GM19238 (cell line): Measurements from ENCODE around the gene USH2A.

ENCODE experiments used
- DNase-seq: peaks from one replicate; pipeline ENCODE4 v3.0.0; 2011; ENCODE audit warnings: low spot score; ENCODE audit not compliant: insufficient read length

Gene USH2A

DNA sequence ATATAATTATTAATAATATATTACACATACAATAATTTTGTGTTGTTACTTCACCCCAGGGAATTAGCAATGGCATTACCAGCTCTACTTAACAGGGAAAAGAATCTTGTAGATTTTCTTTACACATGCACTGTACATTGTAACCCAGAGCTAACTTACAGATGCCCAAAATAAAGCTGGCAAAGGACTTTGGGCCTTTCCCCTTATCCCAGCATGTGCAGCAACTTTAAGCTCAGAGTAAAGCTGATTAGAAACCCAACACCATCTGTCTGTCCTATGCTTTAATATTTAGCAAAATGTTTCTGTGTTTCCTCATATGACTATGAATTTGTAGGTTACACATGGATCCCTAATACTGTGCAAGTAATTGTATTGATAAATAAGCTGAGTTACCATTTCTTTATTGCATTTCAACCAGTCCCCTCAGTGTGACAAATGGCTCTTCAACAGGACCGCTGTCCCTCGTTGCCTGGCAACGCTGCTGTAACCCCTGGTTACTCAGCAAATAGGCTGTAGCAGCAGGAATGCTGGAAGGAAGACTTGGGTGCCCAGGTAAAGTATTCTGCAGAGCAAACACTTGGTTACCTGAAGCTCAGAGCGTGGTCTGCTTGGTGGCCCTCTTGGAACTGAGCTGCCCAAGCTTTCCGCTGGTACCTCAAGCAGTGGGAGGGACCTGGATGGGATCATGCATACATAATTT, at the start of gene USH2A:
USH2A (minus strand) TSS at position 628 of the 700 bp plus-strand sequence. CDS start 1,112 bp downstream, outside the sequence.
- DNase-seq: no peak

DNA sequence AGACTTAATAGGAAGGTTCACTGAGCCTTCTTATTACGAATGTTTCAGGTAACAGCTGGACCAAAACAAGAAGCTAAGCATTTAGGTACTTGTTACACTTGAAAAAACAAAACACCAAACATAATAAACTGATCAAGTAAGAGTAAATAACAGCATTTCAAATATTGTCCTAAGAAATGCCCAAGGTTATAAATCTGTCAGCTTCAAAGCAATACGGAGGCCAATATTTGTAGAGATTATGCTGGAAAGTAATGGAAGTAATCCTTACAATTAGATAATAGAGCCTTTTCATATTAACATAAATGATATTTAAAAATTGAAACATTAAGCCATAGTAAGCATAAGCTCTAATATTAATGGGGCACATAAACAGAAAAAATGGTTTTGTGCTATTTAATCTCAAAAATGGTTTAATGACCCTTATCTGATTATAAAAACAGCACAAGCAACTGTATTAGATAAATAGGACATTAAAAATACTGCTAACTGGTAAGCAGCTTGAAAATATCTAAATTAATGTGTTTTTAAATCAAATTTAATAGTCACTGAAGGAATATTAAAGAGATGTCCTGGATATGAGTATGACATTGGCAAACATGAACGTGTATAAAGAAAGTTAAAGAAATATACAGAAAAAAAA, 43.0 kb upstream of the USH2A start:
- no peak for DNase-seq

GRCh38 chr1:216464489-216464888, 41.2 kb upstream of the USH2A start:
- DNase-seq: no peak

DNA sequence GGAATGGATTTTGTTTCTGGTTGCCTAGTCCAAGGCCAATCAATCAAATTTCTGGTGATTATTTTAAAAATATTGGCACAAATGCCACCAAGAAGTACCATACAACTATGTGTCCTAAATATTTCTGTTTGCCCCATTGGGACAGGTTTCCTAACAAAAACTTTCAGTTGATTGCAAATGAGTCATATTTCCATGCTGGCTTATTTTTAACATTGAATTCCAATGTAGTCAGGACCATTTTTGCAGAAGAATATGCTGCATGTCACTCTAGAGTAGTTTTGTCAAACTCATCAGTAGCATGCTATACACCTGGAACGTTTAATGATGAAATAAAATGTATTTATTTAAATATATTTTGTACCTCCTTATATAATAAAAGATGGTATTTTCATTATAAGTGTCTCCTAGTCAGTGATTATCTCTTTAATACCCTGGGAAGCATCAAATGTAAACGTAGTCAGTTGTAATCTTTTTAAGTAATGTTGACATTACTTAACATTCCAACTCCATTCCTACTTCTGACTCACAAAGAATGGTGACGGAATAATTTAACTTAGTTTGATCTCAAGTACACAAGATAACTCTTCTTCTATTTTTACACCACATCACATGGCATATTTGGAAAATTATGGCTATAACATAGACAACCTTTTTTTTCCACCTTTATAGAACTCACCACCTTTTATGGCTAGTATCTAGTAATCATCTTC, 39.0 kb upstream of the USH2A start:
- no peak for DNase-seq

DNA sequence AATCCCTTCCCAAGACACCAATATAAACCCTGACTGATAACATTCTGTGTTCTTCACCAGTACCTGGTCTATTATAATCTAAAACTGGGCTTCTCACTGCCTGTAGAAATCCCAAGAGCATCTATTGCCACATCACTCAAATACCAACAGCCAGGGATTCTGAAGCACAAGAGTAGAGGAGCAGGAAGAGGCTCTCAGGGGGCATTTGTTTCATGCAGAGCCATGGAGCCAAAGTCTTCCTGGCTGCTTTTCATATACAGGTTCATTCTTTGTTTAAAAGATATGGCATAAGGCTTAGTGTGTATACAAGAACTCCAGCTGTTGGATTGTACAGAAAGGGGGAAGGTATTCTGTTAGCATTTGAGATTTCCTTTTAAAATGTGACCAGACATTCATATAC, 38.2 kb upstream of the USH2A start:
- DNase-seq: no peak

GRCh38 chr1:216459651-216460207, 36.5 kb upstream of the USH2A start:
- DNase-seq: no peak

DNA sequence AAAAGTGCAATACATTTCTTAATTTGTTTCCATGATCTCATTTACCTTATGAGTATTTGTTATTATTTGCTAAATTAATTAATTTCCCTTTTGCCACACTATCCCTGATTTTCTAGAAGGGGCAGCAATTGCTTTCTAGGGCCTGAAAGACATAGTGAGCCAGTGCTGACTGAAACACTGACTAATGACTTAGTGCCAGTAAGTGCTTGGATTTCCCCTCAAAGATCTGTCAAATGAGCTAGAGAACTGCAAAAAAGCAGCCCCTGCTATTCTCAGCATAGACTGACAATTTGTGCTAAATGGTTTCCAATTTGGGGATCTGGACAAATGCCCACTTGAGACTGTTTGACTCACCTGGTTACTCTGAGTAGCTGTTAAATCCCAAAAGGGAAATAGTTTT, 35.6 kb upstream of the USH2A start:
- DNase-seq: no peak

DNA sequence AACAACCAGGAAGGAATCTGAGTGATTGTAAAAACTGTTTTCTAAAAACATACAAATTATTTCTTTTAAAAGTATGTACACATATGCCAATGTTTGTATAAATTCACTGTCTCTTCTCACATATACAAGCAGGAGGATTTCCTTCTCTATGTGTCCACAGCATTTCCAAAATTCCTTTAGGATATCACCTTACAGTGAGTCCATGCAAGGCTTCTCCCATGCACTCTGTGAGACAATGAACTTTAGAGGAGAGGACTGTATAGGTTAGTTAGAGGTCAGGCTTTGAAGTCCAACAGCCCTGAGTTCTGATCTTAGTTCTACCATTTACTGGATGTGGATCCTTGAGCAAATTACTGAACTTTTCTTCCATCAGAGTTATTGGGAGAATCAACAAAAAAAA, 34.1 kb upstream of the USH2A start:
- DNase-seq: no peak

DNA sequence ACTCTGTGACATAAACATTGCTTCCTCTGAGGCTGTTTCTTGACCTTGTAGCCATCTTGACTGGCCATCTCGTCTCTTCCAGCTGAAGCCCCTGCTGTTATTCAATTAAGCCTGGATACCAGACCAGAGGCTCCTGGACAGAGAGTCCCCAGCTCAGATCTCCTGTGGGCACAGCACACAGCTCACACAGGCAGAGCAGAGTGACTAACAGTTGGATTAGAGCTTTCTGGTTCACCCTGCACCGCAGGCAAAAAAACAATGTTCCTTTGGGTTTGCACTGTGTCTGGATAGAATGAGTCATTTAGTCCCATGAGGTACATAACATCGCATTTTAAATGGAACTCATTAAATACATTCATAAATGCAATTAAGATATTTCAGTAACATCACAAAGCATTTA, 33.4 kb upstream of the USH2A start:
- no peak for DNase-seq

DNA sequence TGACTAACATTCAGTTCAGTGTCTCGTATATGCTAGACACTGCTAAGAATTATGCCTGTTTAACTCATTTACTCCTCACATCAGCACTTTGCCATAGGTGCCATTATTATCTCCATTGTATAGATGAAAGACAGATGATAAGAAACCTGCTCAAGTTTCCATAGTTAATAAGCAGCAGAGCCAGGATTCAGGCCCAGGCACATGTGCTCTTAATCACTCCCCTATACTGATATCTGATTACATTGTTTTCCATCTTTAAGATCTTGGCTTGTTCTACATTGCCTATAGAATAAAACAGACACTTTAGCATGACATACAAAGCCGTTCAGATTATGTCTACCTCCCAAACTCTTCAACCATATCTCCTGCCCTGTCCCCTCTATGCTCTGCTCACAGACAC, 30.5 kb upstream of the USH2A start:
- no peak for DNase-seq

DNA sequence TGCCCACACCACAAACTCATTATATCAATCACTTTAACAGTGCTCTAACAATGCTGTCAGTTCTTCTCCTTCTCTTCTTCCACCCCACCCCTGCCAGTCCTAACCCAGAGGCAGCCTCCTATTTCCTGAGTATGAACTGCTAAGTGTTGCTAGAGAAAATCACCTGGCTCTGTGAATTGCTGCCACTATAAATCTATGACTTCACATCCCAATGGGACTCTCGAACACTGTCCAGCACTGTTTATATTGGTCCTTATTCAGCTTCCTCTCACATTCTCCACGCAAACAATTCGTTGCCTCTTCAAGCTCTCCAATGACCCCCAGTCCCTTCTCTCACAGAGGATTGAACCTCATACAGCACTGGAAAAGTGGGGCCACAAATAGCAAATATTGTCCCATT, 27.0 kb upstream of the USH2A start:
- no peak for DNase-seq

DNA sequence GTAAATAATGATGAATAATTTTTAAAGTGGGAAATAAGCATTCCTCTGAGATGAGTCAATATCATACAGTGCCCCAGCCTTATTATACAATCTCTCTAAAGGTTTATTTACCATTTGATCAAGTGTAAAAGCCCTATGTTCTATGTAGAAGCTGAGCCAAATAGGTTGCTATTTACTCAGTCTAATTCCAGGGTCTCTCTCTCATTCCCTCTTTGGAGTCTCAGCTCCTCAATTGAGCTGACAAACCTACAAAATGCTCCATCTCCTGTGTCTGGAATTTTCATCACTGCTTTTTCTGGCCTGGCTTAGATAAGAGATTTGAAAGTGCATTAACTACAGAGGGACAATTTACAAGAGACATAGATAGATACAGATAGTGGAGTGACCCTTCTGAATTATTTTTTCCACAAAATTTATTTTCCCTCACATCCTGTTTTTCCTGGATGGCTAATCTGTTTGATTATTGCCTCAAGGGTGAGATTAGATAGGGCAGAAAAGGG, 24.8 kb upstream of the USH2A start:
- DNase-seq: no peak

DNA sequence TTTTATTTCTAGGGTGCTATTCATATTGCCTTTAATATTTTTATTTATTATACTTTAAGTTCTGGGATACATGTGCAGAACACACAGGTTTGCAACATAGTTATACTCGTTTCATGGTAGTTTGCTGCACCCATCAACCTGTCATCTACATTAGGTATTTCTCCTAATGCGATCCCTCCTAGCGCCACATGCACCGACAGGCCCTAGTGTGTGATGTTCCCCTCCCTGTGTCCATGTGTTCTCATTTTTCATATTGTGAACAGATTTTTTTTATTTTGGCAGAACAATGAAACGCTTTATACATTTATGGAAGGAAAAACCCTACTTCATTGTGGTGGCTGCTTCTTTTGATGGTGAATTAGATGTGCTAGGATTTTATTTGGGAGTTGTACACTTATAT, 14.4 kb upstream of the USH2A start:
- no peak for DNase-seq

GRCh38 chr1:216434232-216434631, 11.0 kb upstream of the USH2A start:
- no peak for DNase-seq

DNA sequence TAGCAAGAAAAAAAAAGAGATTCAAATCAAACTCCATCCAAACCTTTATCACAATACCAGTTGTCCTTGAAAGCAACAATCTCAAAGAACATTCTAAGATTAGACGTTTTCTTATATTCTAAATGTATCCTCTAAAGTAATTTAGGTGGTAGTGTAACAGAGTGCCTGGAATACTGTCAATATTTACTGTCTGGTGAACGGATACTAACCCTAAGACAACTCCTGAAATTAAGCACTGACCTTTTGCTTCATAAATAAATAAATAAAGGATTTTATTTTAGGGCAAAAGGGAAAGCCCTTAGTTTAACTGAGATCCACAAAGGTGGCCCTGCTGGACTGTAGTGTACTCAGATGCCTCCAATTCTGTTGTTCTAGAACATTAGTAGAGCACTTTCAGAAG, 9.9 kb upstream of the USH2A start:
- no peak for DNase-seq

GRCh38 chr1:216430744-216431143, 7.5 kb upstream of the USH2A start:
- DNase-seq: no peak

DNA sequence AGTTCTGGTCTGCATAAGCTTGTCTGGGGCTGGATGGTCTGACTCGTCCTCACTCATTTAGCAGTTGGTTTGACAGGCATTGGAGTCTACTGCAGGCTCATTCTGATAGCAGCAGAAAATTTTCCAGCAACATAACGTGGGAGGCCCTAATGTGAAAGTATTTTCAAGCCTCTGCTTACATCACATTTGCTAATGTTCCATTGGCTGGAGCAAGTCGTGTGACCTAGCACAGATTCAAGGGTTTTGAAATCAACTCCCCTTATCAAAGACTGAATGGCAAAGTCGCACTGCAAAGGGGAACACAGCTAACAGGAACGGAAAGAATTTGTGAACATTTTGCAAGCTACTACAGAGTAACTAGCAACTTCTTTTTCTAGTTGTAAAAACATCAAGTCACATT, 2.3 kb upstream of the USH2A start:
- DNase-seq: no peak

DNA sequence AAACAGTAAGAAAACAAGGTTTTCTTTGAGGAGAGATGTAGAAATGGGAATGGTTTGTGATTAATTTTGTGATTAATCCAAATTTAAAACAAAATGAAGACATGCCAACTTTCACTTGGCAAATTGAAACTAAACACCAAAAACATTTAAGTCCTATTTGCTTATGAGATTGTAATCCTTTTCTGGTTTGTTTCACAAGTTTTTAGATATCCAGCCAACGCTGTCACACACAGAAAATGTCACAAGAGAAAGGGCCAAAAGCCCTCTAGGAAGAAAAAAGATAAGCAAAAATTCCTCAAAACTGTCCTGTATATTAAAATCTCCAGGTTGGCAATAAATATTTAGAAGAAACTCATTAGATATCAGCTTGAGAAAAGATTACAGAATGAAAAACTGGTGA, 2.5 kb downstream of the USH2A start:
- DNase-seq: no peak

DNA sequence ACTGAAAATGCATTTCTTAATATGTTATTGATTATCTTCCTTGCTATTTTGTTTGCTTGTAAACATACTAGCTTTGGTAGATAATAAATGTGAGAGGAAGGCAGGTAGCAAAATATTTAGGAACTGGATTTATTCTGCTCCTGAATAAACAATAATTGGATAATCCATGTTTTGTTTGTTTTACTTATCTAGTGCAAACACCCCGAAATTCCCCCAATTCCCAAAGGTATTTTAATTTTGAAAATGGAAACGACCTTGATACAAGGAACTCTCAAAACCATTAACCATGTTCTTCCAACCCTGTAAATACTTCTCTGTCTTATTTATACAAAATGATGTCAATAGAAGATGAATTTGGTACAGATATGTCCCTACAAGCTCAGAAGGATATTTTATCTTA, 3.0 kb downstream of the USH2A start:
- DNase-seq: no peak

DNA sequence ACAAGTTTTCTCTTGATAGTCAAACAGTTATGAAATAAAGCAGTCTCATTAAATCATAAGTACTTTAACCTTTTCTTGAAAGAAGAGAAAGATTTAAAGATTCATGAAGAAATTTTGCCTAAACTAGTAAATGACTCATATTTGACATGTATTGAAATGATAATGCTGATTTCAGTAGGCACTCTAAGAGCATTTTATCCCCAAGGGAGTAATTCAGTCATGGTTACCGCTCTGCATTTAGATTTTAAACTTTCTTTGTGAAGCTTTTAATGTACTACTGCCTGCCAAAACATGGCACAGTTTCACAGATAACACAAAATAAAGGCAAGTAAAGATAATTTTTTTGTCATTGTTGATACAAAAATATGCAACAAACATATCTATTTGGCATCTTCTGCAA, 6.8 kb downstream of the USH2A start:
- no peak for DNase-seq

DNA sequence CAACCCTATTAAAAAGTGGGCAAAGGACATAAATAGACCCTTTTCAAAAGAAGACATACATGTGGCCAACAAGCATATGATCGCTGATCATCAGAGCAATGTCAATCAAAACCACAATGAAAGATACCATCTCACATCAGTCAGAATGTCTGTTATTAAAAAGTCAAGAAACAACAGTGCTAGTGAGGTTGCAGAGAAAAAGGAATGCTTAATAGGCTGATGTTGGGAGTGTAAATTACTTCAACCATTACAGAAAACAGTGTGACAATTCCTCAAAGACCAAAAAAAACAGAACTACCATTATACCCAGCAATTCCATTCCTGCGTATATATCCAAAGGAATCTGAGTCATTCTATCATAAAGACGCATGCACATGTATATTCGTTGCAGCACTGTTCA, 13.2 kb downstream of the USH2A start:
- DNase-seq: no peak

- DNase-seq: no peak
These were observed 32.3 kb downstream of the USH2A start for GRCh38 chr1:216390956-216391355.
